B cell (primary cell): ENCODE measurements around the gene HBA1. TPM values are rescaled to one million over a fixed set of nuclear protein-coding genes. Genes with fewer than 3 reads are reported as not detected.

Experiments
- ATAC-seq: fragments of 200-7000 bp; cut with Tn5 transposase; one replicate; pipeline ENCODE4 v1.10.0; 2021; ENCODE audit warnings: low read depth, mild to moderate bottlenecking, moderate number of reproducible peaks, moderate library complexity
- CTCF ChIA-PET: fragments of 350-600 bp; sonication (Branson Sonifier 250); formaldehyde crosslinking; loops from one replicate; lab custom pipeline; 2021; ENCODE audit warnings: antibody characterized with exemption, inconsistent platforms; lab: Charles Lee
- POLR2A ChIA-PET: fragments of 350-600 bp; sonication (Branson Sonifier 250); formaldehyde crosslinking; loops from one replicate; lab custom pipeline; 2021; ENCODE audit warnings: antibody characterized with exemption; lab: Charles Lee
- DNase-seq: peaks from one replicate; pipeline ENCODE4 v3.0.0; 2013
- H2AFZ ChIP-seq: 2 replicates; pipeline ENCODE4 v1.6.1; 2012; ENCODE audit warnings: mild to moderate bottlenecking, low read depth, low read length; ENCODE audit not compliant: insufficient read depth, poor library complexity, severe bottlenecking
- H3K27ac ChIP-seq, 2 donors: 1 replicate in 1 of 2; 2 replicates in 1 of 2; pipeline ENCODE4 v1.5.1; 2012 to 2013; ENCODE audit warnings: low read length in 2 of 2, mild to moderate bottlenecking in 2 of 2, moderate library complexity in 1 of 2
- H3K27me3 ChIP-seq, 4 experiments: fragments of 200-600 bp in 1 of 4; sonication (generic) in 1 of 4; replicated peaks in 1 of 4; 1 replicate in 2 of 4; 2 replicates in 2 of 4; pipeline versions ENCODE4 v1.6.1 to v1.7.0; 2013 to 2016; ENCODE audit warnings: low read length in 3 of 4, mild to moderate bottlenecking in 2 of 4, mixed read lengths in 1 of 4, moderate library complexity in 1 of 4; ENCODE audit not compliant: insufficient read depth in 4 of 4, control insufficient read depth in 3 of 4; ENCODE audit errors: control extremely low read depth in 1 of 4
- H3K36me3 ChIP-seq, 2 experiments: replicated peaks in 1 of 2; 1 replicate in 1 of 2; 2 replicates in 1 of 2; pipeline versions ENCODE4 v1.6.1 to v1.7.1; 2013; ENCODE audit warnings: low read length in 1 of 2; ENCODE audit not compliant: insufficient read depth in 2 of 2, control insufficient read depth in 1 of 2; ENCODE audit errors: control extremely low read depth in 1 of 2, extremely low read depth in 1 of 2
- H3K4me1 ChIP-seq, 2 donors: fragments of 200-600 bp in 1 of 2; sonication (generic) in 1 of 2; 1 replicate in 1 of 2; 2 replicates in 1 of 2; pipeline versions ENCODE4 v1.5.1 to v1.6.1; 2013 to 2017; ENCODE audit warnings: low read length in 2 of 2; ENCODE audit not compliant: control insufficient read depth in 2 of 2, insufficient read depth in 2 of 2
- H3K4me2 ChIP-seq: replicated peaks from 2 replicates; pipeline ENCODE3; 2012; ENCODE audit warnings: mild to moderate bottlenecking, low read depth, low read length; ENCODE audit not compliant: poor library complexity, severe bottlenecking
- H3K4me3 ChIP-seq, 5 experiments: fragments of 200-600 bp in 1 of 5; sonication (generic) in 1 of 5; 1 replicate in 3 of 5; 2 replicates in 2 of 5; pipeline versions ENCODE4 v1.5.1 to v1.7.0; 2011 to 2016; ENCODE audit warnings: low read length in 4 of 5, mild to moderate bottlenecking in 4 of 5, low read depth in 2 of 5, control low read depth in 1 of 5, moderate library complexity in 1 of 5; ENCODE audit not compliant: insufficient read depth in 1 of 5; ENCODE audit errors: control extremely low read depth in 1 of 5, extremely low read depth in 1 of 5
- H3K79me2 ChIP-seq: fragments of 200-600 bp; sonication (generic); one replicate; pipeline ENCODE4 v1.6.0; 2016; ENCODE audit warnings: low read length; ENCODE audit not compliant: control insufficient read depth, insufficient read depth
- H3K9ac ChIP-seq: fragments of 200-600 bp; sonication (generic); 2 replicates; pipeline ENCODE4 v1.6.1; 2017; ENCODE audit warnings: mild to moderate bottlenecking, low read length, moderate library complexity
- H3K9me3 ChIP-seq, 3 donors: one replicate each; pipeline versions ENCODE4 v1.6.1 to v1.7.1; 2013; ENCODE audit warnings: low read length in 2 of 3; ENCODE audit not compliant: control insufficient read depth in 2 of 3, insufficient read depth in 1 of 3; ENCODE audit errors: control extremely low read depth in 1 of 3
- H4K20me1 ChIP-seq: 2 replicates; pipeline ENCODE4 v1.6.0; 2012; ENCODE audit warnings: mild to moderate bottlenecking, low read length; ENCODE audit not compliant: insufficient read depth, control insufficient read depth, poor library complexity, severe bottlenecking
- H3K27ac Mint-ChIP-seq: one replicate; pipeline ENCODE4 v1.8.0; 2021; ENCODE audit warnings: mixed read lengths
- H3K27me3 Mint-ChIP-seq: one replicate; pipeline ENCODE4 v1.8.0; 2021; ENCODE audit warnings: mixed read lengths
- H3K4me1 Mint-ChIP-seq: one replicate; pipeline ENCODE4 v1.8.0; 2021; ENCODE audit warnings: mixed read lengths
- H3K4me3 Mint-ChIP-seq: one replicate; pipeline ENCODE4 v1.8.0; 2021; ENCODE audit warnings: mixed read lengths
- H3K9me3 Mint-ChIP-seq: one replicate; pipeline ENCODE4 v1.8.0; 2022; ENCODE audit warnings: mixed read lengths; ENCODE audit not compliant: insufficient read depth
- EZH2 ChIP-seq: IDR thresholded peaks from 2 replicates; pipeline ENCODE4 v1.6.1; 2012; ENCODE audit warnings: borderline replicate concordance, low read depth, mild to moderate bottlenecking, moderate library complexity, low read length; ENCODE audit not compliant: insufficient read depth, poor library complexity, severe bottlenecking
- WGBS: methylation state at CpG from one replicate; pipeline ENCODE4 v1.1.5; 2013; ENCODE audit warnings: missing lambda C conversion rate; ENCODE audit not compliant: insufficient coverage; 5-methylcytosine and 5-hydroxymethylcytosine counted together
- intact Hi-C: fragments of 100-400 bp; cut with micrococcal nuclease; formaldehyde crosslinking; loops from one replicate; pipeline ENCODE4 v1.10.0; 2022
- polyA plus RNA-seq: library from polyadenylated mRNA; depleted of rRNA; stranded (reverse); fragments of >200 nt; gene quantifications from 2 replicates; pipeline ENCODE4 v1.2.3, GENCODE V29; 2012
- total RNA-seq, 2 donors: library from RNA; stranded (reverse); fragments of 120-200 nt in 1 of 2; gene quantifications; 1 replicate in 1 of 2; 2 replicates in 1 of 2; pipeline versions ENCODE4 v1.2.3 to v1.2.4, GENCODE V29; 2013 to 2022
- TF ChIP-seq, protein P1 (sequence below): fragments of 200-600 bp; IDR thresholded peaks from one replicate; pipeline ENCODE4 v1.8.0; 2022; ENCODE audit warnings: antibody characterized with exemption, mild to moderate bottlenecking

HBA1 gene
- total and polyA plus RNA-seq, 2 donors (not counting 1 experiment from before 2014, with no cell fraction given) = 38.5 to 283 TPM

- intact Hi-C loops = no loop called here
- Histone ChIP-seq H3K79me2 (peaks cover 62% of the 10 kb centered on the region), H3K4me1 (peaks cover 0 to 10% of the 10 kb centered on the region in 2 donors), H4K20me1 (peaks cover 12% of the 10 kb centered on the region), H3K9me3 (no peaks in the 10 kb centered on the region), H3K4me2 (no peak overlapping the region), H3K9ac (no peak overlapping the region), H3K27ac (no peak overlapping the region), H3K36me3 (peaks cover 0 to 4% of the 10 kb centered on the region in 2 experiments), H3K27me3 (no peaks in the 10 kb centered on the region), H2AFZ (no peak overlapping the region), H3K4me3 (no peak overlapping the region)
- DNase-seq (no peak), ATAC-seq (no peak)
- no peaks in the 10 kb centered on the region for H3K9me3 Mint-ChIP-seq
- H3K4me1 Mint-ChIP-seq = peaks cover 17% of the 10 kb centered on the region
- CTCF ChIA-PET = interaction anchor here (0.8 to 1.9 kb wide), 2 partner anchors 16 to 26 kb away, joined by 5 read pairs; no protein-coding TSS in a partner anchor
- WGBS = no CpG with 5 or more reads among the region's 2 CpGs
- TF ChIP-seq, protein P1, sequence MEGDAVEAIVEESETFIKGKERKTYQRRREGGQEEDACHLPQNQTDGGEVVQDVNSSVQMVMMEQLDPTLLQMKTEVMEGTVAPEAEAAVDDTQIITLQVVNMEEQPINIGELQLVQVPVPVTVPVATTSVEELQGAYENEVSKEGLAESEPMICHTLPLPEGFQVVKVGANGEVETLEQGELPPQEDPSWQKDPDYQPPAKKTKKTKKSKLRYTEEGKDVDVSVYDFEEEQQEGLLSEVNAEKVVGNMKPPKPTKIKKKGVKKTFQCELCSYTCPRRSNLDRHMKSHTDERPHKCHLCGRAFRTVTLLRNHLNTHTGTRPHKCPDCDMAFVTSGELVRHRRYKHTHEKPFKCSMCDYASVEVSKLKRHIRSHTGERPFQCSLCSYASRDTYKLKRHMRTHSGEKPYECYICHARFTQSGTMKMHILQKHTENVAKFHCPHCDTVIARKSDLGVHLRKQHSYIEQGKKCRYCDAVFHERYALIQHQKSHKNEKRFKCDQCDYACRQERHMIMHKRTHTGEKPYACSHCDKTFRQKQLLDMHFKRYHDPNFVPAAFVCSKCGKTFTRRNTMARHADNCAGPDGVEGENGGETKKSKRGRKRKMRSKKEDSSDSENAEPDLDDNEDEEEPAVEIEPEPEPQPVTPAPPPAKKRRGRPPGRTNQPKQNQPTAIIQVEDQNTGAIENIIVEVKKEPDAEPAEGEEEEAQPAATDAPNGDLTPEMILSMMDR = no peak
- no peak for TF ChIP-seq EZH2
- H3K27ac Mint-ChIP-seq = no peak overlapping the region
- no peak overlapping the region for H3K4me3 Mint-ChIP-seq
- H3K27me3 Mint-ChIP-seq = no peaks in the 10 kb centered on the region
- POLR2A ChIA-PET = no interaction called here
These were observed 42.8 kb upstream of the HBA1 start for GRCh38 chr16:133716-134115.

DNA sequence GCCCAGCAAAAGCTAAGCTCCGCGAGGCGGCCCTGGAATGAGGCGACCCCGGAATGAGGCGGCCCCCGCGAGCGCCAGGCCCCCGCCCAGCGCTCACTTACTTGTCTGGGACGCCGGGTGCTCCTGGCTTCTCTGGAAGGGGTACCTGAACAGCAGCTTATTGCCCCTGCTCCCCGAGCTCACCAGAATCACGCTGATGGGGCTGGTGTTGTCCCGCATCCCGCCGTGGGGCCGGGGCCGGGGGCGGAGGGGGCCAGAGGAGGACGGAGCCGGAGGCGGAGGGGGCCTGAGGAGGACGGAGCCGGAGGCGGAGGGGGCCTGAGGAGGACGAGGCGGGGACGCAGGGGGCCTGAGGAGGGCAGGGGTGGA, 38.4 kb upstream of the HBA1 start:
- DNase-seq (peak; percentile 51), ATAC-seq (peak; percentile 3)
- intact Hi-C loops = loop anchor here (2.0 kb wide), 2 partner anchors 43 to 97 kb away; partner anchors contain the start of genes FAM234A and HBQ1
- H2AFZ ChIP-seq = peak overlapping the region; percentile 81
- CTCF ChIA-PET = interaction anchor here (1.2 to 1.6 kb wide), 2 partner anchors 41 to 72 kb away, joined by 3 to 4 read pairs; no protein-coding TSS in a partner anchor
- peaks cover 0 to 10% of the 10 kb centered on the region in 2 donors for H3K4me1 ChIP-seq
- peaks cover 0 to 7% (median 0%) of the 10 kb centered on the region in 3 donors for H3K9me3 ChIP-seq
- H3K4me3 Mint-ChIP-seq = peak overlapping the region; percentile 74
- H3K9ac ChIP-seq = peak overlapping the region; percentile 75
- no peaks in the 10 kb centered on the region for H3K27me3 ChIP-seq
- no peak for TF ChIP-seq EZH2
- TF ChIP-seq, protein P1 = no peak
- no peaks in the 10 kb centered on the region for H3K9me3 Mint-ChIP-seq
- no peaks in the 10 kb centered on the region for H3K36me3 ChIP-seq
- H3K27me3 Mint-ChIP-seq = no peaks in the 10 kb centered on the region
- POLR2A ChIA-PET = interaction anchor here (0.5 to 0.7 kb wide), 2 partner anchors 21 to 28 kb away, joined by 3 read pairs; partner anchors contain the start of gene HBM
- under 1% methylated on average over 16 of the region's 30 CpGs for WGBS
- peak overlapping the region; percentile 26 for H3K27ac Mint-ChIP-seq
- no peaks in the 10 kb centered on the region for H4K20me1 ChIP-seq
- peaks cover 15% of the 10 kb centered on the region for H3K4me1 Mint-ChIP-seq
- H3K4me2 ChIP-seq = peak overlapping the region; percentile 97
- H3K4me3 ChIP-seq = peak overlapping the region; percentile 38 to 79 (median 64)
- H3K27ac ChIP-seq = peak overlapping the region in 1 of 2 donors; percentile 88
- peaks cover 46% of the 10 kb centered on the region for H3K79me2 ChIP-seq
